GM12878 (cell line): Measurements from ENCODE around the gene NOL4L. TPM values are rescaled to one million over a fixed set of nuclear protein-coding genes. Genes with fewer than 3 reads are reported as not detected.
"Not testable (repeated sequence)": the region's sequence is repeated elsewhere in the genome, so short reads cannot be mapped to it uniquely, and the experiment has no call there.

ENCODE experiments used
- ATAC-seq: fragments of 200-7000 bp; cut with Tn5 transposase; 3 replicates; pipeline ENCODE4 v1.9.1; 2020; ENCODE audit warnings: mild to moderate bottlenecking, moderate library complexity
- BruUV-seq: library from RNA; stranded (reverse); fragments of 400-500 nt; replicated peaks from 2 replicates; lab custom pipeline; 2021; lab: Mats Ljungman, UMichigan
- CTCF ChIA-PET: fragments of 300-600 bp; sonication (Branson Sonifier 250); formaldehyde crosslinking; extraction: SDS; loops from one replicate; lab custom pipeline; 2021; ENCODE audit warnings: inconsistent platforms; lab: Yijun Ruan, JAX
- POLR2A ChIA-PET: fragments of 350-600 bp; formaldehyde crosslinking; extraction: SDS; loops from one replicate; lab custom pipeline; 2021; ENCODE audit warnings: inconsistent platforms; lab: Charles Lee
- RAD21 ChIA-PET: fragments of 300-600 bp; sonication (Branson Sonifier 250); formaldehyde crosslinking; loops from one replicate; lab custom pipeline; 2023; ENCODE audit warnings: antibody characterized with exemption; ENCODE audit not compliant: unreplicated experiment; lab: Charles Lee
- SMC1A ChIA-PET: fragments of 300-600 bp; sonication (Branson Sonifier 250); formaldehyde crosslinking; loops from one replicate; lab custom pipeline; 2023; ENCODE audit not compliant: unreplicated experiment, uncharacterized antibody; lab: Charles Lee
- DNase-seq: peaks from one replicate; pipeline ENCODE4 v3.0.0-alpha.2; 2011; ENCODE audit warnings: low read depth, low spot score
- FAIRE-seq: peaks from 3 replicates; lab custom pipeline; 2011; peaks lifted over from hg19 to GRCh38; lab: Jason Lieb, UNC
- H2AFZ ChIP-seq: 2 replicates; pipeline ENCODE4 v1.6.0; 2011; ENCODE audit warnings: low read depth, low read length, control low read depth; ENCODE audit not compliant: control insufficient read depth
- H3K27ac ChIP-seq: 2 replicates; pipeline ENCODE4 v1.5.1; 2011; ENCODE audit warnings: control low read depth; ENCODE audit not compliant: control insufficient read depth, insufficient read depth
- H3K27me3 ChIP-seq, 2 experiments: replicated peaks in 1 of 2; 2 replicates each; pipeline versions ENCODE4 v1.6.0 to v1.6.1; 2011; ENCODE audit warnings: low read length in 1 of 2; ENCODE audit not compliant: control insufficient read depth in 2 of 2, insufficient read depth in 2 of 2
- H3K36me3 ChIP-seq, 2 experiments: 2 replicates each; pipeline ENCODE4 v1.5.1; 2011; ENCODE audit warnings: low read length in 1 of 2; ENCODE audit not compliant: control insufficient read depth in 2 of 2, insufficient read depth in 2 of 2
- H3K4me1 ChIP-seq: 2 replicates; pipeline ENCODE4 v1.6.1; 2011; ENCODE audit warnings: mild to moderate bottlenecking, low read length, moderate library complexity, mixed read lengths; ENCODE audit not compliant: control insufficient read depth, insufficient read depth
- H3K4me2 ChIP-seq: 2 replicates; pipeline ENCODE4 v1.6.0; 2011; ENCODE audit warnings: control low read depth; ENCODE audit not compliant: control insufficient read depth, insufficient read depth
- H3K4me3 ChIP-seq: fragments of 200-600 bp; sonication (generic); 2 replicates; pipeline ENCODE4 v1.5.1; 2016
- H3K79me2 ChIP-seq: 2 replicates; pipeline ENCODE4 v1.6.0; 2011; ENCODE audit warnings: low read length; ENCODE audit not compliant: control insufficient read depth, insufficient read depth
- H3K9ac ChIP-seq: 2 replicates; pipeline ENCODE4 v1.8.0; 2011; ENCODE audit warnings: low read length, control low read depth, mixed read lengths; ENCODE audit not compliant: control insufficient read depth, insufficient read depth
- H3K9me3 ChIP-seq: replicated peaks from 3 replicates; pipeline ENCODE4 v1.5.1; 2011; ENCODE audit warnings: mild to moderate bottlenecking, low read length; ENCODE audit not compliant: control insufficient read depth, insufficient read depth
- H4K20me1 ChIP-seq: 2 replicates; pipeline ENCODE4 v1.6.0; 2011; ENCODE audit not compliant: control insufficient read depth, insufficient read depth
- ATF7 ChIP-seq: fragments of 450-650 bp; IDR thresholded peaks from 2 replicates; pipeline ENCODE4 v1.6.1; 2016; ENCODE audit warnings: low read depth, mild to moderate bottlenecking
- IKZF1 ChIP-seq: fragments of 450-650 bp; conservative IDR thresholded peaks from 2 replicates; pipeline ENCODE4 v1.6.1; 2017; ENCODE audit warnings: antibody characterized with exemption, mild to moderate bottlenecking
- JUNB ChIP-seq: IDR thresholded peaks from 2 replicates; pipeline ENCODE4 v1.6.1; 2016; ENCODE audit warnings: antibody characterized with exemption, mild to moderate bottlenecking
- PML ChIP-seq: IDR thresholded peaks from 2 replicates; pipeline ENCODE4 v1.6.1; 2012; ENCODE audit warnings: low read length, inconsistent platforms
- RUNX3 ChIP-seq: IDR thresholded peaks from 2 replicates; pipeline ENCODE4 v1.6.1; 2012; ENCODE audit warnings: low read length, inconsistent platforms
- WGBS: methylation state at CpG from one replicate; pipeline ENCODE4 v1.1.6; 2016; ENCODE audit warnings: low lambda C conversion rate; ENCODE audit not compliant: insufficient replicate concordance, insufficient coverage; ENCODE audit errors: missing lambda C conversion rate; 5-methylcytosine and 5-hydroxymethylcytosine counted together
- in situ Hi-C: fragments of 300-500 bp; cut with MboI; formaldehyde crosslinking; loops from 9 replicates; pipeline ENCODE4 v1.14.3; 2018; ENCODE audit warnings: mixed read lengths
- intact Hi-C: fragments of 100-400 bp; cut with micrococcal nuclease; formaldehyde crosslinking; loops from one replicate; pipeline ENCODE4 v1.14.2; 2022; ENCODE audit not compliant: unreplicated experiment
- polyA plus RNA-seq, 11 experiments: library from polyadenylated mRNA; depleted of rRNA in 4 of 11; unstranded in 6 of 11; stranded (reverse) in 5 of 11; fragments of >200 nt; fragmentation: Nextera tagmentation in 4 of 11; fragmentation: Illumina TruSeq in 1 of 11; extraction: Ambion mirVana in 4 of 11; extraction: Trizol in 1 of 11; gene quantifications; 1 replicate in 1 of 11; 2 replicates in 10 of 11; pipeline versions ENCODE4 v1.2.1 to v1.2.3, GENCODE V29; 2011 to 2016; ENCODE audit warnings: inconsistent platforms in 2 of 11, missing spikeins in 2 of 11, low read depth in 1 of 11
- total RNA-seq, 4 experiments: library from RNA; depleted of rRNA in 3 of 4; stranded (reverse); fragments of >200 nt in 3 of 4; fragmentation: Illumina TruSeq in 1 of 4; extraction: Trizol in 1 of 4; gene quantifications; 2 replicates each; pipeline versions ENCODE4 v1.2.1 to v1.2.3, GENCODE V29; 2013 to 2021

Gene NOL4L
- total and polyA plus RNA-seq, 10 of the 15 experiments (the other 5 are each of a cell fraction or from before 2014, with no cell fraction given), result 2.3 to 24.0 (median 8.0) TPM

- Histone ChIP-seq H3K4me3 (no peak overlapping the region), H2AFZ (no peak overlapping the region), H3K4me1 (peaks cover 23% of the 10 kb centered on the region), H4K20me1 (no peaks in the 10 kb centered on the region), H3K9me3 (no peaks in the 10 kb centered on the region), H3K27me3 (no peaks in the 10 kb centered on the region), H3K36me3 (no peaks in the 10 kb centered on the region), H3K9ac (no peak overlapping the region), H3K79me2 (no peaks in the 10 kb centered on the region), H3K4me2 (no peak overlapping the region; the same call in 1 of the 2 replicates), H3K27ac (no peak overlapping the region)
- FAIRE-seq, result no peak
- TF ChIP-seq ATF7 (no peak), IKZF1 (0 out of 2 replicates have a peak, but pooled peaks have one; percentile 13), RUNX3 (peak; percentile 54; the same call in 1 of the 2 replicates), PML (no peak)
- ChIA-PET SMC1A (interaction anchor here (1.0 to 1.6 kb wide), 4 partner anchors 10 to 75 kb away, joined by 3 to 4 read pairs (median 4); no protein-coding TSS in a partner anchor), RAD21 (no interaction called here), POLR2A (no interaction called here), CTCF (no interaction called here)
- intact Hi-C loops (loop anchor here (10.0 kb wide), 1 partner anchor 48 kb away; no protein-coding TSS in a partner anchor), in situ Hi-C loops (no loop called here)
- peak; percentile 29; the same call in 2 of the 3 replicates for ATAC-seq
- whole genome bisulfite sequencing, result 0% methylated on average over 2 of the region's 2 CpGs
- BruUV-seq, result no TSS peak
- no peak for DNase-seq
Observed at GRCh38 chr20:32596681-32597252, 11.6 kb upstream of the NOL4L start.

- no peak overlapping the region for H3K27ac ChIP-seq
- no peak overlapping the region for H3K9ac ChIP-seq
- ChIA-PET POLR2A (no interaction called here), SMC1A (no interaction called here), RAD21 (no interaction called here), CTCF (no interaction called here)
- no peak overlapping the region for H3K4me2 ChIP-seq
- TF ChIP-seq JUNB, result no peak
- ATAC-seq, result no peak
- no TSS peak for BruUV-seq
- H3K79me2 ChIP-seq, result no peaks in the 10 kb centered on the region
- H4K20me1 ChIP-seq, result no peaks in the 10 kb centered on the region
- H3K9me3 ChIP-seq, result no peaks in the 10 kb centered on the region
- H3K27me3 ChIP-seq, result no peaks in the 10 kb centered on the region
- H3K4me1 ChIP-seq, result peaks cover 23% of the 10 kb centered on the region
- FAIRE-seq, result no peak
- intact Hi-C loops (loop anchor here (10.0 kb wide), 1 partner anchor 50 kb away; no protein-coding TSS in a partner anchor), in situ Hi-C loops (no loop called here)
- no peak overlapping the region for H3K4me3 ChIP-seq
- DNase-seq, result no peak
- no peak overlapping the region for H2AFZ ChIP-seq
- WGBS, result 80% methylated on average over 4 of the region's 4 CpGs
- no peaks in the 10 kb centered on the region for H3K36me3 ChIP-seq
Observed at GRCh38 chr20:32595143-32595542, 10.0 kb upstream of the NOL4L start.

DNA sequence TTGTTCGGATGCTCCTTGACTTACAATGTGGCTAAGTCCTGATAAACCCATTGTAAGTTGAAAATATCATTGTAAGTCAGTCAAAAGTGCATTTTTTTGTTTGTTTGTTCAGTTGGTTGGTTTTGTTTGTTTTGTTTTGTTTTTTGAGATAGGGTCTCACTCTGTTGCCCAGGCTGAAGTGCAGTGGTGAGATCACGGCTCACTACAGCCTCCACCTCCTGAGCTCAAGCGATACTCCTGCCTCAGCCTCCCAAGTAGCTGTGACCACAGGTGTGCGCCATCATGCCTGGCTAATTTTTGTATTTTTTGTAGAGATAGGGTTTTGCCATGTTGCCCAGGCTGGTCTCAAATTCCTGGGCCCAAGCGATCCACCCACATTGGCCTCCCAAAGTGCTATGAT is 9.5 kb upstream of the NOL4L start:
- FAIRE-seq, H3K27ac ChIP-seq, H3K9me3 ChIP-seq, in situ Hi-C loops, ATAC-seq, H3K27me3 ChIP-seq, H3K36me3 ChIP-seq, DNase-seq, H3K79me2 ChIP-seq, POLR2A ChIA-PET, H2AFZ ChIP-seq, H3K4me2 ChIP-seq, H3K4me3 ChIP-seq, H4K20me1 ChIP-seq, H3K9ac ChIP-seq, BruUV-seq, CTCF ChIA-PET, SMC1A ChIA-PET: not testable (repeated sequence)
- RAD21 ChIA-PET, result interaction anchor here (0.6 kb wide), 1 partner anchor 10 kb away, joined by 4 read pairs; no protein-coding TSS in a partner anchor
- intact Hi-C loops, result loop anchor here (10.0 kb wide), 1 partner anchor 50 kb away; no protein-coding TSS in a partner anchor
- peaks cover 23% of the 10 kb centered on the region for H3K4me1 ChIP-seq
- WGBS, result 79% methylated on average over 5 of the region's 5 CpGs
